H1 (cell line): ENCODE results near the gene CYP27C1. TPM values are rescaled to one million over a fixed set of nuclear protein-coding genes. Genes with fewer than 3 reads are reported as not detected.

ENCODE experiments used
- CTCF ChIA-PET: fragments of 300-600 bp; sonication (Branson Sonifier 250); formaldehyde crosslinking; loops from one replicate; lab custom pipeline; 2021; ENCODE audit not compliant: partially characterized antibody; lab: Charles Lee
- POLR2A ChIA-PET: fragments of 300-600 bp; sonication (Branson Sonifier 250); formaldehyde crosslinking; loops from one replicate; lab custom pipeline; 2021; ENCODE audit warnings: inconsistent platforms; ENCODE audit not compliant: partially characterized antibody; lab: Charles Lee
- DNase-seq, 2 experiments: peaks; one replicate each; pipeline versions ENCODE4 v3.0.0 to v3.0.0-alpha.2; 2010 to 2022; ENCODE audit warnings: low spot score in 2 of 2, low read depth in 1 of 2, mixed read lengths in 1 of 2
- FAIRE-seq: peaks from 2 replicates; lab custom pipeline; 2011; peaks lifted over from hg19 to GRCh38; lab: Jason Lieb, UNC
- H2AFZ ChIP-seq: 2 replicates; pipeline ENCODE4 v1.8.1; 2012; ENCODE audit warnings: low read length, inconsistent platforms
- H2AK5ac ChIP-seq: 2 replicates; pipeline ENCODE4 v1.6.1; 2013; ENCODE audit warnings: low read depth, low read length
- H2BK120ac ChIP-seq: replicated peaks from 2 replicates; pipeline ENCODE3; 2013; ENCODE audit warnings: low read depth, low read length, inconsistent platforms
- H2BK12ac ChIP-seq: 2 replicates; pipeline ENCODE4 v1.6.1; 2013; ENCODE audit warnings: low read depth, low read length
- H2BK15ac ChIP-seq: 2 replicates; pipeline ENCODE4 v1.6.1; 2013; ENCODE audit warnings: low read length
- H2BK20ac ChIP-seq: 2 replicates; pipeline ENCODE4 v1.6.1; 2013; ENCODE audit warnings: low read length
- H2BK5ac ChIP-seq: 2 replicates; pipeline ENCODE4 v1.6.1; 2013; ENCODE audit warnings: low read depth, low read length
- H3K14ac ChIP-seq: 2 replicates; pipeline ENCODE4 v1.6.1; 2013; ENCODE audit warnings: inconsistent platforms; ENCODE audit not compliant: insufficient read length
- H3K18ac ChIP-seq: 2 replicates; pipeline ENCODE4 v1.6.1; 2013; ENCODE audit warnings: low read length; ENCODE audit errors: extremely low read depth
- H3K23ac ChIP-seq: 2 replicates; pipeline ENCODE4 v1.6.1; 2013; ENCODE audit warnings: inconsistent platforms; ENCODE audit not compliant: insufficient read length
- H3K23me2 ChIP-seq: 2 replicates; pipeline ENCODE4 v1.6.1; 2013; ENCODE audit warnings: low read depth, low read length
- H3K27ac ChIP-seq: 2 replicates; pipeline ENCODE4 v1.6.1; 2011; ENCODE audit warnings: low read depth, low read length, inconsistent platforms
- H3K27me3 ChIP-seq, 4 experiments: replicated peaks in 1 of 4; 1 replicate in 1 of 4; 2 replicates in 3 of 4; pipeline versions ENCODE4 v1.6.1 to v1.8.1; 2011 to 2013; ENCODE audit warnings: low read length in 3 of 4, mild to moderate bottlenecking in 3 of 4, inconsistent platforms in 2 of 4, mixed read lengths in 2 of 4, moderate library complexity in 1 of 4; ENCODE audit not compliant: control insufficient read depth in 3 of 4, insufficient read depth in 3 of 4; ENCODE audit errors: extremely low read depth in 1 of 4
- H3K36me3 ChIP-seq, 4 experiments: 2 replicates each; pipeline versions ENCODE4 v1.6.1 to v1.8.1; 2011 to 2013; ENCODE audit warnings: mild to moderate bottlenecking in 4 of 4, low read length in 3 of 4, moderate library complexity in 2 of 4, control low read depth in 1 of 4, inconsistent platforms in 1 of 4; ENCODE audit not compliant: insufficient read depth in 4 of 4, control insufficient read depth in 2 of 4
- H3K4ac ChIP-seq: replicated peaks from 2 replicates; pipeline ENCODE3; 2013; ENCODE audit warnings: low read length, low read depth, mixed read lengths, inconsistent platforms; ENCODE audit not compliant: insufficient read length
- H3K4me1 ChIP-seq, 4 experiments: replicated peaks in 1 of 4; 1 replicate in 1 of 4; 2 replicates in 3 of 4; pipeline versions ENCODE4 v1.6.1 to v1.8.1; 2011 to 2013; ENCODE audit warnings: low read length in 3 of 4, inconsistent platforms in 2 of 4, mixed read lengths in 1 of 4; ENCODE audit not compliant: insufficient read depth in 4 of 4, control insufficient read depth in 3 of 4
- H3K4me2 ChIP-seq, 2 experiments: 2 replicates each; pipeline versions ENCODE4 v1.6.1 to v1.8.1; 2011 to 2013; ENCODE audit warnings: low read depth in 2 of 2, low read length in 2 of 2, control low read depth in 1 of 2, inconsistent platforms in 1 of 2, mild to moderate bottlenecking in 1 of 2; ENCODE audit not compliant: insufficient read depth in 1 of 2
- H3K4me3 ChIP-seq, 4 experiments: fragments of 200-600, 300-600 bp in 1 of 4; sonication (generic), shearing (Covaris generic), sonication (Bioruptor Twin) in 1 of 4; 2 replicates each; pipeline versions ENCODE4 v1.5.1 to v1.8.1; 2011 to 2016; ENCODE audit warnings: low read length in 4 of 4, low read depth in 3 of 4, control low read depth in 2 of 4, inconsistent platforms in 2 of 4, mild to moderate bottlenecking in 2 of 4, mixed read lengths in 1 of 4, moderate library complexity in 1 of 4; ENCODE audit not compliant: insufficient read depth in 2 of 4; ENCODE audit errors: extremely low read depth in 1 of 4
- H3K56ac ChIP-seq: replicated peaks from 2 replicates; pipeline ENCODE3; 2013; ENCODE audit warnings: low read depth, mild to moderate bottlenecking, mixed read lengths, low read length, inconsistent platforms; ENCODE audit not compliant: insufficient read length
- H3K79me1 ChIP-seq: 2 replicates; pipeline ENCODE4 v1.6.1; 2013; ENCODE audit warnings: low read depth, low read length, control low read depth
- H3K79me2 ChIP-seq, 2 experiments: 2 replicates each; pipeline versions ENCODE4 v1.6.1 to v1.8.1; 2012 to 2013; ENCODE audit warnings: low read length in 2 of 2, mild to moderate bottlenecking in 2 of 2, inconsistent platforms in 1 of 2; ENCODE audit not compliant: insufficient read depth in 2 of 2, control insufficient read depth in 1 of 2
- H3K9ac ChIP-seq, 4 experiments: replicated peaks in 1 of 4; 1 replicate in 1 of 4; 2 replicates in 3 of 4; pipeline versions ENCODE4 v1.6.1 to v1.8.1; 2011 to 2013; ENCODE audit warnings: low read depth in 3 of 4, low read length in 3 of 4, control low read depth in 2 of 4, mild to moderate bottlenecking in 2 of 4, moderate library complexity in 2 of 4, inconsistent platforms in 1 of 4; ENCODE audit errors: extremely low read depth in 1 of 4
- H3K9me3 ChIP-seq, 2 experiments: 2 replicates each; pipeline versions ENCODE4 v1.6.1 to v1.8.1; 2012 to 2013; ENCODE audit warnings: mild to moderate bottlenecking in 2 of 2, moderate library complexity in 2 of 2, control low read depth in 1 of 2, inconsistent platforms in 1 of 2, low read depth in 1 of 2, low read length in 1 of 2, mixed read lengths in 1 of 2; ENCODE audit not compliant: insufficient read depth in 2 of 2
- H4K20me1 ChIP-seq, 2 experiments: replicated peaks in 1 of 2; 2 replicates each; pipeline versions ENCODE3 to v1.8.1; 2011 to 2013; ENCODE audit warnings: inconsistent platforms in 2 of 2, low read length in 2 of 2, mild to moderate bottlenecking in 1 of 2; ENCODE audit not compliant: insufficient read depth in 2 of 2, control insufficient read depth in 1 of 2
- H4K5ac ChIP-seq: 2 replicates; pipeline ENCODE4 v1.6.1; 2013; ENCODE audit warnings: low read length, low read depth, mixed read lengths, inconsistent platforms; ENCODE audit not compliant: insufficient read length
- H4K8ac ChIP-seq: 2 replicates; pipeline ENCODE4 v1.8.0; 2013; ENCODE audit warnings: mild to moderate bottlenecking, moderate library complexity, low read length, inconsistent platforms; ENCODE audit not compliant: insufficient read depth; ENCODE audit errors: extremely low read depth
- H4K91ac ChIP-seq: replicated peaks from 2 replicates; pipeline ENCODE3; 2013; ENCODE audit warnings: low read length, mixed read lengths, inconsistent platforms; ENCODE audit not compliant: insufficient read length
- BACH1 ChIP-seq: IDR thresholded peaks from 2 replicates; pipeline ENCODE4 v1.6.1; 2012; ENCODE audit warnings: low read length, improper control_type of control experiment
- BRCA1 ChIP-seq: IDR thresholded peaks from 2 replicates; pipeline ENCODE4 v1.6.1; 2012; ENCODE audit warnings: low read depth, low read length, improper control_type of control experiment
- FOSL1 ChIP-seq: IDR thresholded peaks from 2 replicates; pipeline ENCODE4 v1.6.1; 2011; ENCODE audit warnings: mild to moderate bottlenecking, low read depth, low read length, moderate library complexity; ENCODE audit not compliant: insufficient read depth
- GABPA ChIP-seq: IDR thresholded peaks from 2 replicates; pipeline ENCODE4 v1.6.1; 2011; ENCODE audit warnings: mild to moderate bottlenecking, low read length, moderate library complexity, borderline replicate concordance; ENCODE audit not compliant: insufficient read depth
- RBBP5 ChIP-seq: IDR thresholded peaks from 2 replicates; pipeline ENCODE4 v1.7.1; 2012; ENCODE audit warnings: low read depth, mild to moderate bottlenecking, inconsistent platforms, low read length, moderate library complexity, borderline replicate concordance
- RNF2 ChIP-seq: fragments of 200-900, 300-1000 bp; sonication (generic); IDR thresholded peaks from 2 replicates; pipeline ENCODE4 v1.7.1; 2016; ENCODE audit warnings: borderline replicate concordance, low read depth, mild to moderate bottlenecking, antibody characterized with exemption, low read length; ENCODE audit not compliant: poor library complexity, severe bottlenecking; ENCODE audit errors: missing control alignments
- SAP30 ChIP-seq: fragments of 300-600 bp; sonication (generic); IDR thresholded peaks from 2 replicates; pipeline ENCODE4 v1.7.1; 2012; ENCODE audit warnings: low read length, moderate library complexity, mild to moderate bottlenecking, inconsistent platforms; ENCODE audit not compliant: insufficient read depth, insufficient replicate concordance
- SP4 ChIP-seq: IDR thresholded peaks from 2 replicates; pipeline ENCODE4 v1.6.1; 2012; ENCODE audit warnings: low read length, inconsistent platforms
- SRF ChIP-seq: IDR thresholded peaks from 2 replicates; pipeline ENCODE4 v1.6.1; 2011; ENCODE audit warnings: mild to moderate bottlenecking, low read depth, low read length, moderate library complexity
- SUZ12 ChIP-seq: fragments of 200-600 bp; sonication (generic); IDR thresholded peaks from 2 replicates; pipeline ENCODE4 v1.6.1; 2012; ENCODE audit warnings: mild to moderate bottlenecking, inconsistent platforms, low read length, moderate library complexity, mixed read lengths
- WGBS, 2 experiments: shearing (Covaris generic) in 1 of 2; methylation state at CpG; one replicate each; pipeline versions ENCODE4 v1.1.6 to v1.1.7; 2013 to 2015; ENCODE audit warnings: low lambda C conversion rate in 2 of 2, mixed read lengths in 2 of 2, inconsistent platforms in 1 of 2, low coverage in 1 of 2, missing lambda C conversion rate in 1 of 2; ENCODE audit not compliant: insufficient replicate concordance in 2 of 2, insufficient coverage in 1 of 2, insufficient read length in 1 of 2; ENCODE audit errors: extremely low coverage in 1 of 2, missing lambda C conversion rate in 1 of 2; 5-methylcytosine and 5-hydroxymethylcytosine counted together
- polyA plus RNA-seq, 7 experiments: library from polyadenylated mRNA; depleted of rRNA in 3 of 7; stranded (reverse) in 5 of 7; unstranded in 2 of 7; fragments of >200 nt in 5 of 7; fragments of 200-250 nt in 2 of 7; gene quantifications; 1 replicate in 5 of 7; 2 replicates in 1 of 7; 4 replicates in 1 of 7; pipeline versions ENCODE4 v1.2.1 to v1.2.3, GENCODE V29; 2011 to 2013; ENCODE audit warnings: missing spikeins in 2 of 7, mixed read lengths in 2 of 7
- total RNA-seq: library from RNA; stranded (reverse); fragmentation: NEBNext Ultra II Directional; extraction: Animal tissue kit (Norgen Biotek cat#: 25700); gene quantifications from 2 replicates; pipeline ENCODE4 v1.2.1, GENCODE V29; 2021
- TF ChIP-seq, protein P1 (sequence below): IDR thresholded peaks from 2 replicates; pipeline ENCODE4 v1.6.1; 2012; ENCODE audit warnings: inconsistent platforms
- TF ChIP-seq, protein P2 (sequence below): IDR thresholded peaks from 2 replicates; pipeline ENCODE4 v1.6.1; 2012; ENCODE audit warnings: inconsistent platforms

CYP27C1 gene
- total and polyA plus RNA-seq, 2 of the 8 experiments (the other 6 are each of a cell fraction or from before 2014, with no cell fraction given), result 1.3 to 3.2 TPM

DNA sequence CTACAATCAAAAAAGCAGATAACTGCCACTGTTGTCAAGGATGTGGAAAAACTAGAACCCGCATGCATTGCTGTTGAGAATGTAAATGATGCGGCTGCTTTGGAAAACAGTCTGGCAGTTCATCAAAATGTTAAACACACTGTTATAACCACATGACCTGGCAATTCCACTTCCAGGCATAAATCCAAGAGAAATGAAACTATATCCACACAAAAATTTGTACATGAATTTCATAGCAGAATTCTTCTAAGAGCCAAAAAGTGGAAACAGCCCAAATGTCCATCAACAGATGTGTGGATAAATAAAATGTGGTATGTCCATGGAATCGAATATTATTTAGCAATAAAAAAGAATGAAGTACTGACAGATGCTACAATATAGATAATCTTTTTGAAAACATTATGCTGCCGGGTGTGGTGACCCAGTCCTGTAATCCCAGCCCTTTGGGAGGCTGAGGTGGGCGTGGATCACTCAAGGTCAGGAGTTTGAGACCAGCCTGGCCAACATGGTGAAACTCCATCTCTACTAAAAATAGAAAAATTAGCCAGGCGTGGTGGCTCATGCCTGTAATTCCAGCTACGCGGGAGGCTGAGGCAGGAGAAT, 41.8 kb upstream of the CYP27C1 start:
- no peaks in the 10 kb centered on the region for H3K79me2 ChIP-seq
- no peak overlapping the region for H2AFZ ChIP-seq
- H3K4ac ChIP-seq, result no peak overlapping the region
- H2BK120ac ChIP-seq, result no peak overlapping the region
- no peaks in the 10 kb centered on the region for H3K23me2 ChIP-seq
- H3K36me3 ChIP-seq, result peaks cover 6 to 44% (median 28%) of the 10 kb centered on the region in 4 experiments
- H3K14ac ChIP-seq, result no peak overlapping the region
- H4K5ac ChIP-seq, result no peak overlapping the region
- WGBS, 2 experiments, result 85% methylated on average over 8 of the region's 8 CpGs; no CpG with 5 or more reads in 1 of the 2 experiments
- no peak overlapping the region for H4K8ac ChIP-seq
- H3K4me1 ChIP-seq, result no peaks in the 10 kb centered on the region
- no peak for DNase-seq
- no peak overlapping the region for H3K9ac ChIP-seq
- CTCF ChIA-PET, result interaction anchor here (0.9 to 1.0 kb wide), 2 partner anchors 63 to 64 kb away, joined by 3 to 4 read pairs; no protein-coding TSS in a partner anchor
- no peak overlapping the region for H3K4me2 ChIP-seq
- H2BK5ac ChIP-seq, result no peak overlapping the region
- no peak overlapping the region for H3K4me3 ChIP-seq
- POLR2A ChIA-PET, result interaction anchor here (1.5 kb wide), 1 partner anchor 9 kb away, joined by 5 read pairs; no protein-coding TSS in a partner anchor
- no peak overlapping the region for H2BK12ac ChIP-seq
- H2AK5ac ChIP-seq, result no peak overlapping the region
- no peaks in the 10 kb centered on the region for H3K27me3 ChIP-seq
- H4K91ac ChIP-seq, result no peak overlapping the region
- peaks cover 0 to 3% of the 10 kb centered on the region in 2 experiments for H4K20me1 ChIP-seq
- H3K23ac ChIP-seq, result no peak overlapping the region
- no peak overlapping the region for H3K56ac ChIP-seq
- H2BK15ac ChIP-seq, result no peak overlapping the region
- no peak for FAIRE-seq
- no peak overlapping the region for H3K18ac ChIP-seq
- no peaks in the 10 kb centered on the region; the same call in 1 of the 2 replicates for H3K79me1 ChIP-seq
- H3K27ac ChIP-seq, result no peak overlapping the region
- H3K9me3 ChIP-seq, result peaks cover 0 to 2% of the 10 kb centered on the region in 2 experiments; a peak in 1 of 4 replicates
- H2BK20ac ChIP-seq, result no peak overlapping the region
- TF ChIP-seq RBBP5, result no peak
- TF ChIP-seq SUZ12, result no peak
- no peak for TF ChIP-seq RNF2
- TF ChIP-seq SAP30, result no peak
- no peak for TF ChIP-seq SRF
- TF ChIP-seq BRCA1, result no peak
- TF ChIP-seq, protein P1, sequence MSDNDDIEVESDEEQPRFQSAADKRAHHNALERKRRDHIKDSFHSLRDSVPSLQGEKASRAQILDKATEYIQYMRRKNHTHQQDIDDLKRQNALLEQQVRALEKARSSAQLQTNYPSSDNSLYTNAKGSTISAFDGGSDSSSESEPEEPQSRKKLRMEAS, result no peak
- no peak for TF ChIP-seq GABPA
- TF ChIP-seq FOSL1, result no peak
- TF ChIP-seq, protein P2, sequence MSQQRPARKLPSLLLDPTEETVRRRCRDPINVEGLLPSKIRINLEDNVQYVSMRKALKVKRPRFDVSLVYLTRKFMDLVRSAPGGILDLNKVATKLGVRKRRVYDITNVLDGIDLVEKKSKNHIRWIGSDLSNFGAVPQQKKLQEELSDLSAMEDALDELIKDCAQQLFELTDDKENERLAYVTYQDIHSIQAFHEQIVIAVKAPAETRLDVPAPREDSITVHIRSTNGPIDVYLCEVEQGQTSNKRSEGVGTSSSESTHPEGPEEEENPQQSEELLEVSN, result no peak
- no peak for TF ChIP-seq SP4
- TF ChIP-seq BACH1, result no peak
